ENCODE data around the gene ATAD1.
"Not testable (repeated sequence)": the region's sequence is repeated elsewhere in the genome, so short reads cannot be mapped to it uniquely, and the experiment has no call there.

Gene ATAD1

GRCh38 chr10:87803831-87804230, 14.2 kb downstream of the ATAD1 start:
- DNase-seq (ENCODE audit: low read depth in 2 of 2, low spot score in 1 of 2) = no peak

DNA sequence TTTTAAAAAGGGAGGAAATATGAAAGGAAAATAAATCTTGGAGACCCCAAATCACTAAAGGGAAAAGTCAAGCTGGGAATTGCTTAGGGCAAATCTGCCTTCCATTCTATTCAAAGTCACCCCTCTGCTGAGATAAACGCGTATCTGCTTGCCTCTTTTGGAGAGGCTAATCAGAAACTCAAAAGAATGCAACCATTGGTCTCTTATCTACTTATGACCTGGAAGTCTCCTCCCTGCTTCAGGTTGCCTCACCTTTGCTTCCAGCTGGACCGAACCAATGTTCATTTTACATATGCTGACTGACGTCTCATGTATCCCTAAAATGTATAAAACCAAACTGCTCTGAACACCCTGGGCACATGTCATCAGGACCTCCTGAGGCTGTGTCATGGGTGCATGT, 14.7 kb downstream of the ATAD1 start:
- no peak for DNase-seq (ENCODE audit: low read depth in 2 of 2, low spot score in 1 of 2)

DNA sequence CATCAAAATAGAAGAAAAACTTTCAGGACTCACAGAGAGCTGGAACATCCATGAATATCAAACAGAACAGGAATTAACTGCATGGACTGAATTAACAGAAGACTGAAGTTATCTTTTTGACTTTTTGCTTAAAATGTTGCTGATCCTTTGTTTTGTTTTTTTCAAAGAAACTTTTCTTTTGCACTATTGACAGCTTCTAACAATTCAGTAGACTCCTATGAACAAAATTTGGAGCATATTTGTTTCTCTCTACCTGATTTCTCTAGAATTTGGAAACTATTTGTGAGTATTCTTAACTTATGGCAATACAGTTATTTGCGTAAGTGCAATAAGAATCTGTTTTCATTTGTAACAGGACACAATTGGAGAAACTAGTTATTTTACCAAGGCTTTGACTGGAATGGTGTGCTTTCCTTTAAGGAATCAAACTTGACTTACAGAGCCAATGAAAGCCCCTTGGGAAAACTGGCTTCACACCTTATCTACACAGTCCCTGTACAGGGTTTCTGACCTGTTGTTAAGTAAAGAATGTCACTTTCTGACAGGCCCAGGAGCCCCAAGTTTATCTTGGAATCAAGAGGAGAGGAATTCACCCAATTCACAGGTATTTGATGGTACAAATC, 16.1 kb downstream of the ATAD1 start:
- DNase-seq (ENCODE audit: low read depth in 2 of 2, low spot score in 1 of 2) = not testable (repeated sequence)

DNA sequence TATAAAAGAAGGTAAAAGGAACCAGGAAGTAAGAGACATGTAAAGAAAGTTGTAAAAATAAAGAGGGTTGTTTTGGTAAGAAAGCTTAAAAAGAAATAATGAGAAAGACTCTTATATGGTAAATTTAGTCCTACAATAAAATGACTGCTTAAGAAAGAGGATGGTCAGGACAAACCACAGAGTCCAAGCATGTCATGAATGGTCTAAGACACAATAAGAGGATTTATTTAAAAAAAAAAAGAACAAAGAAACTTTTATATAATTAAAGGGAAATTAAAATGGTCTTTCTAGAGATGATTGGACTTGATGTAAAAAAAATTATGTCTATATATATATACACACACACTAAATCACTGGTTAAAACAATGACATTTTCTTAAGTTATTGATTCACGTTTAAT, 18.2 kb downstream of the ATAD1 start:
- no peak for DNase-seq (ENCODE audit: low read depth in 2 of 2, low spot score in 1 of 2)

DNA sequence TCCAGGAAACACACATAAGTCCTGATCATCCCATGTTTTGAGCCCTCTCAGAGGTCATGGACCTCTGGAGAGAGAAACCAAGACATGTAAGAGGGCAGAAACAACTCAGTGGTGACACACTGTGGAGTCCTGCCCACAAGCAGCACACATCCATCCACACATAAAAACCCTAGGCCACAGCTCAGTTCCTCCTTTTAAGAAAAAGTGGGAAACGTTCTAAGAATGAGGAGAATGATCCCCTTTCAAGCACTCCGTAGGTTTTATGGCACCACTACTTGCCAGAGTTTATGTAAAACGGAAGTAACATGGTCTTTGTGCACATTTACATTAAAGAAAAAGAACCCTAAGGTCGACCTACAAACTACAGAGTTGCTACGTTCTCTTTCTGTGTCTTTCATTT, 19.9 kb downstream of the ATAD1 start:
- DNase-seq (ENCODE audit: low read depth in 2 of 2, low spot score in 1 of 2) = no peak

- no peak for DNase-seq (ENCODE audit: low read depth in 2 of 2, low spot score in 1 of 2)
These were observed 23.7 kb downstream of the ATAD1 start for GRCh38 chr10:87794285-87794684.

DNA sequence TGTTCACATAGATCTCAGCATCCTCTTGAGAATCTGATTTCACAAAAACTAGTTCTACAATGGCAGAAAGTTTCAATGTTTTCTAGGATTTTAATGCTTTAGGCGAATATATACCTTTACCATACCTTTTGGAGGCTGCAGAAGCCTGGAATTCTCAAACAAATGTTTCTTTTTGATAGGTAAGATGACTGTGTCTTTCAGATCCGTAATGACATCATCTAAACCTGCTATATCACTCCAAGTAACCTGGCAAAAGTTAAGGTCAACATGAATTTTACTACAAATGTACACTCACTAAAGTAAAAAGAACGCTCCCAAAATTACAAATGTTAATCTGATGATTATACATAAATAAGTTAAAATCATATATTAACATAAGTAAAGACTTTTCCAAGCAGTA, 27.8 kb downstream of the ATAD1 start:
- no peak for DNase-seq (ENCODE audit: low read depth in 2 of 2, low spot score in 1 of 2)

GRCh38 chr10:87786421-87786820, 31.6 kb downstream of the ATAD1 start:
- no peak for DNase-seq (ENCODE audit: low read depth in 2 of 2, low spot score in 1 of 2)

DNA sequence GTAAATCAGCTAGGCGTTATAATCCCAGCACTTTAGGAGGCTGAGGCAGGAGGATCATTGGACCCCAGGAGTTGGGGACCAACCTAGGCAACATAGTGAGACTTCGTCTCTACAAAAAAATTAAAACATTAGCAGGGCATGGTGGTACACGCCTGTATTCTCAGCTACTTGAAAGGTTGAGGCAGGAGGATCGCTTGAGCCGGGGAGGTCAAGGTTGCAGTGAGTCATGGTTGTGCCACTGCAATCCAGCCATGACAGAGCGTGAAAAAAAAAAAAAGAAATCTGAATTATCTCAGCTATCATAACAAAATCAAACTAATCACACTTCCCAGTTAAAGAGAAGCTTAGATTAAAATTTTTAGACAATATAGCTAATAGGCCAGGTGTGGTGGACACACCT, 35.3 kb downstream of the ATAD1 start:
- DNase-seq (ENCODE audit: low read depth in 2 of 2, low spot score in 1 of 2) = no peak

GRCh38 chr10:87781545-87781944, 36.5 kb downstream of the ATAD1 start:
- no peak for DNase-seq (ENCODE audit: low read depth in 2 of 2, low spot score in 1 of 2)

- no peak for DNase-seq (ENCODE audit: low read depth in 2 of 2, low spot score in 1 of 2)
These were observed 41.7 kb downstream of the ATAD1 start for GRCh38 chr10:87776328-87776727.

DNA sequence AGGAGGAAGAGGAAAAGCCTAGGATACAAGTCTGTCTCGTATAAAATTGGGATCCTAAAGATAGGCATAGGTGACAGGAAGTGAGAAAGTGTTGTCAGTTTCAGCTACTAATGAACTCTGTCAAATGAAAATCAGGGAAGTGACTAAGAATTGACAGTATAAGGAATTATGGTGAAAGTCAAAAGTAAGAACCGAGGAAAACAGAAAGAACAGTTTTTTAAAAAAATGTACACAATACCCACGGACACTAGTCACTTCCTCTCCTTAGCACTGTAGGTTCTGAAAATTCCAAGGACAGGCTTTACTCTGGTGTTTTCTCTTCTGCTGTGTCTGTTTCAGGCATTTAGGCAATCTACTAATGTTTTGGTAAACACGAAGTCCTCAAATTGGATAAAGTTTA, 42.3 kb downstream of the ATAD1 start:
- no peak for DNase-seq (ENCODE audit: low read depth in 2 of 2, low spot score in 1 of 2)

DNA sequence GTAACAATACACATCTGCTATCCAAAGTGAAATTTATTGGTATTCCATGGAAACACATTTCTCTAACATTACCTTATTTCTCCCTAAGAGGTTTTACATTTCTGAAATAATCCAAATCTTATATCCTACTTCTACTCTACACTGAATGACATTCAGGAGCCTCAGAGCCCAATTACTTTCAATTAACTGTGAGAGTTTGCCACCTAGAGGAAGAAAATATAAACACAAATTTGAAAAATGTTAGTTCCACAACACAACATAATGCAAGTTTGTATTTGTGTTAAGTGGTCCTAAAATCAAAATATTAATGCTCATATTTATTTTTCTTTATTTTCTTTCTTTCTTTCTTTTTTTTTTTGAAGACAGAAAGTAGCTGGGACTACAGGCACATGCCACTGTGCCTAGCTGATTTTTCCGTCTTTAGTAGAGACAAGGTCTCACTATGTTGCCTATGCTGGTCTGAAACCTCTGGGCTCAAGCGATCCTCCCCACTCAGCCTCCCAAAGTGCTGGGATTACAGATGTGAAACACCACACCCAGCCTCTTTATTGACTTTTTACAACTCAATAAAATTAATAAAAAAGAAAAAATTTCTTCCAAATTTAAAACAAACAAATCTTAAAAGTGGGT, 46.0 kb downstream of the ATAD1 start:
- no peak for DNase-seq (ENCODE audit: low read depth in 2 of 2, low spot score in 1 of 2)

DNA sequence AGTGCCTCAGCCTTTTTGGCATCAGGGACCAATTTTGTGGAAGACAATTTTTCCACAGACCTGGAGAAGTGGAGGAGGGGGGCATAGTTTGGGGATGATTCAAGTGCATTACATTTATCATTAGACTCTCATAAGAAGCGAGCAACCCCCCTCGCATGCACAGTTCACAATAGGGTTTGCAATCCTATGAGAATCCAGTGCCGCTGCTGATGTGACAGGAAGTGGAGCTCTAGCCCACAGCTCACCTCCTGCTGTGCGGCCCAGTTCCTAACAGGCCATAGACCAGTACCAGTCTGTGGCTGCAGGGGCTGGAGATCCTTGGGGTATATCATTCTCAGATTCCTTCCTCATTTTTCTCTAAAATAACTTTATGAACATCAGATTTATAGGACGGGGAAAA, 50.8 kb downstream of the ATAD1 start:
- DNase-seq (ENCODE audit: low read depth in 2 of 2, low spot score in 1 of 2) = no peak

DNA sequence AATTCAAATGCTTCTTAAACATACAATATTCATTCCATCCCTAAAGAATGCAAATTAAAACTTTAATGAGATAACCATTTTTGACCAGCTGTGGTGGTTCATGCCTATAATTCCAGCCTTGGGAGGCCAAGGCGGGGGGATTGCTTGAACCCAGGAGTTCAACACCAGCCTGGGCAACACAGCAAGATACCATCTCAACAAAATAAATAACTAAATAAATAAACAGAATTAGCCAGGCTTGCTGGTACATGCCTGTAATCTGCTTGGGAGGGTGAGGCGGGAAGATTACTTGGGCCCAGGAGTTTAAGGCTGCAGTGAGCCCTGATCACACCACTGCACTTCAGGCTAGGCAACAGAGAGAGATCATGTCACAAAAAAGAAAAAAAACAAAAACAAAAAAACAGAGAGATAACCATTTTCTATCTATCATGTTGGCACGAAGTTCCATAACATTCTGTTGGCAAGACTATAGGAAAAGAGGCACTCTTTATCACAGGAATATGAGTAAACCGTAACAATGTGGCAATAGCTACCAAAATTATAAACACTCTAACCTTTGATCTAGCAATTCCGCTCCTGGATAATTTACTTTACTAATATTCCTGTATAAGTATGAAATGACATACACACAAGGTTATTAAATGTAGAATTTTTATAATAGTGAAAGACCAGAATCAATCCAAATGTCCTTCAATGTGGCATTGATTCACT, 52.2 kb downstream of the ATAD1 start:
- DNase-seq (ENCODE audit: low read depth in 2 of 2, low spot score in 1 of 2) = no peak

DNA sequence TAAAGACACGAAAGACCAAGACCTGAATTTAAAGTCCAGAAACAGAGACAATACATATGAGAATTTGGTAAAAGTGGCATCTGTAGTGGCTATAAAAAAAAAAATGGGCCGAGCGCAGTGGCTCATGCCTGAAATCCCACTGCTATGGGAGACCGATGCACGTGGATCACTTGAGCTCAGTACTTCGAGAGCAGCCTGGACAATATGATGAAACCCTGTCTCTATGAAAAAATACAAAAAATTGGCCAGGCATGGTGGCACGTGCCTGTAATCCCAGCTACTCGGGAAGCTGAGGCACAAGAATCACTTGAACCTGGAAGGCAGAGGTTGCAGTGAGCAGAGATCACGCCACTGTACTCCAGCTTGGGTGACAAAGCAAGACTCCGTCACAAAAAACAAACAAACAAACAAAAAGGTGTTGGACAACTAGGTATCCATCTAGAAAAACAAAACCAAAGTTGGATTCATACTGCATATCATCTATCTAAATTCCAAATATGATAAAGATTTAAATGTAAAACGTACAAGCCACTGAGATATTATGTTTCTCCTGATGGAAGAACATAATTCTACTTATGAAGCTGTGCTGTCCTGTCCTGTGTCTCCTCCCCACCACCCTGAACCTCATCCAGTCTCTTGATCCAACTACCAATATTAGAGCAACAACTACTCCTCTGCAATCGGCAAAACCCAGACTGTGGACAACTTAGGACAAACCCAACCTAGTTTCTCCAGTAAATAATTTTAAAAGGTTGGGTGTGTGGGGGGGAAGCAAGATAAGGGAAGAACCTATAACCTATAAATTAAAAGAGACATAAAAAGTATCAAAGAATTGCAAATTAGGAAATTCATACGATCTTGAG, 53.7 kb downstream of the ATAD1 start:
- no peak for DNase-seq (ENCODE audit: low read depth in 2 of 2, low spot score in 1 of 2)

DNA sequence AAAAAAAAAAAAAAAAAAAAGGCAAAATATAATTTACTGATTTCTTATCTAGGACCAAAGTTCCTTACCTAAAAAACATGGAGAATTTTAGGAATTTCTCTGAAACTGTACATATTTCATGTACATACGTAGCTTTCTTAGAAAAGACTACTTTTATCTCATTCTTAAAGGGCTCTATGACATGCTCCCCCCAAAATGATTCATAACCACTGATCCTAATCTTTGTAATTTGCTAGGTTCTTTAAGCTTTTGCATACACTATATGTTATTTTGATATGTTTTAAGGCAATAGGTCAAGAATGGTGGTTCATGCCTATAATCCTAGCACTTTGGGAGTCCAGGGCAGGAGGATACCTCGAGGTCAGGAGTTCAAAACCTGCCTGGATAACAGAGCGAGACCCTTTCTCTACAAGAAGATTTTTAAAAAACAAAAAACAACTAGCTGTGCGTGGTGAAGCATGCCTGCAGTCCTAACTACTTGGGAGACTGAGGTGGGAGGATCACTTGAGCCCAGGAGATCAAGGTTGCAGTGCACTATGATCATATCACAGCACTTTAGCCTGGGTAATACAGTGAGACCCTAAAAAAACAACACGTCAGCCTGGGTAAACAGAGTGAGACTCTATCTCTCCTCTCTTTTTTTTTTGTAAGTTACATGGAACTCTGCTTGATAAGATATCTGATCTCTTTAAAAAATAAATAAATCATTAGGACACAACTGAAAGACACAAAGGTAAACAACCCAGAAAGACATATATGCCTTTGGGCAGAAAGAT, 54.8 kb downstream of the ATAD1 start:
- no peak for DNase-seq (ENCODE audit: low read depth in 2 of 2, low spot score in 1 of 2)

GRCh38 chr10:87761892-87762291, 56.1 kb downstream of the ATAD1 start:
- no peak for DNase-seq (ENCODE audit: low read depth in 2 of 2, low spot score in 1 of 2)

- no peak for DNase-seq (ENCODE audit: low read depth in 2 of 2, low spot score in 1 of 2)
These were observed 56.9 kb downstream of the ATAD1 start for GRCh38 chr10:87761153-87761552.

GRCh38 chr10:87760195-87760905, 57.7 kb downstream of the ATAD1 start:
- DNase-seq (ENCODE audit: low read depth in 2 of 2, low spot score in 1 of 2) = no peak
